ENCODE data around the gene H2BK1.

H2BK1 gene

DNA sequence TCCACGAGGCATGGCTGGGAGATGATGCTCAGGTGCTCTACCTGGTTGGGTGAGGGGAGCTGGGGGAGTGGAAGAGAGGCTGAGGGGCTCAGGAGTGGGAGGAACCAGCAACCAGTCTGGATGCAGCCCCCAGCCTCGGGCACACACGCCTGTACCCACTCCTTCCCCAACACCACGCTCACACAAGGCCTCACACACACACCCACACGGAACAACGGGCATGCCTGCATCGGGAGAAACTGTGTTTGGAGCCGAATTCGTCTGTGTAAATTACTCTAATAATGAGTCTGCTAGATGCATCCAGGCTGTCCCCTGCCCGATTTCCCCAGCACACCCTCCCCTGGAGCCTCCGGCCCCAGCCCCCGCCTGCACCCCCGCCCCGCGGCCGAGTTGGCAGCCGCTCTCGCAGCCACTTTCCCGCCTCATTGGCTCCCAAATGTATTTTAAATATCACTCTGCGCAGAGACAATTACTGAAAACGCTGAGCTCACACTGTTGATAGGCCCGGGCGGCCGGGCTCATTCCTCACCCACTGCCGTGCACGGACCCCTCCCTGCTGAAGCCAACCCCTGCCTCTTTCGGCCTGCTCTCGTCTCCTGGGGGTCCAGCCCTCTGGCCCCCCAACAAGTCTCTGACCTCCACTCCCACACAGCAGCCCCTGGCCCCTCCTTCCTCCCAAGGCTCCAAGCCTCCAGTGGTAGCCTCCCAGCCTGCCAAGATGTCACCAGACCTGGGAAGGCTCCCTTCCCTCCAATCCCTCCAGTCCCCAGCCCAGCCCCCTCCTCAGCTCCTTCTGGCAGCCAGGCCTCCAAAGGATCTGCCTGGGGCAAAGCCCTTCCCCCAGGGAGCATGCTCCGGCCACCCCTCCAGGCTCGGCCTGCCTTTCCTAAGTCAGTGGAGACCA, 11.1 kb downstream of the H2BK1 start:
- no peak for DNase-seq

DNA sequence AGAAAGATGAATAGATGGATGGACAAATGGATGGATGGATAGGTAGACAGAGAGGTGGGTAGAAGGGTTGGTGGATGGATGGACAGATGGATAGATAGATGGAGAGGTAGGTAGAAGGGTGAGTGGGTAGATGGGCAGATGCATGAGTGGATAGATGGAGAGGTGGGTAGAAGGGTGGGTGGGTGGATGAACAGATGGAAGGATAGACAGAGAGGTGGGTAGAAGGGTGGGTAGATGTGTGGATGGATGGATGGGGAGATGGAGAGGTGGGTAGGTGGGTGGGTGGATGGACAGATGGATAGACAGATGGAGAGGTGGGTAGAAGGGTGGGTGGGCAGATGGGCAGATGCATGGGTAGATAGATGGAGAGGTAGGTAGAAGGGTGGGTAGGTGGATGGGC, 12.4 kb downstream of the H2BK1 start:
- DNase-seq, result no peak

DNA sequence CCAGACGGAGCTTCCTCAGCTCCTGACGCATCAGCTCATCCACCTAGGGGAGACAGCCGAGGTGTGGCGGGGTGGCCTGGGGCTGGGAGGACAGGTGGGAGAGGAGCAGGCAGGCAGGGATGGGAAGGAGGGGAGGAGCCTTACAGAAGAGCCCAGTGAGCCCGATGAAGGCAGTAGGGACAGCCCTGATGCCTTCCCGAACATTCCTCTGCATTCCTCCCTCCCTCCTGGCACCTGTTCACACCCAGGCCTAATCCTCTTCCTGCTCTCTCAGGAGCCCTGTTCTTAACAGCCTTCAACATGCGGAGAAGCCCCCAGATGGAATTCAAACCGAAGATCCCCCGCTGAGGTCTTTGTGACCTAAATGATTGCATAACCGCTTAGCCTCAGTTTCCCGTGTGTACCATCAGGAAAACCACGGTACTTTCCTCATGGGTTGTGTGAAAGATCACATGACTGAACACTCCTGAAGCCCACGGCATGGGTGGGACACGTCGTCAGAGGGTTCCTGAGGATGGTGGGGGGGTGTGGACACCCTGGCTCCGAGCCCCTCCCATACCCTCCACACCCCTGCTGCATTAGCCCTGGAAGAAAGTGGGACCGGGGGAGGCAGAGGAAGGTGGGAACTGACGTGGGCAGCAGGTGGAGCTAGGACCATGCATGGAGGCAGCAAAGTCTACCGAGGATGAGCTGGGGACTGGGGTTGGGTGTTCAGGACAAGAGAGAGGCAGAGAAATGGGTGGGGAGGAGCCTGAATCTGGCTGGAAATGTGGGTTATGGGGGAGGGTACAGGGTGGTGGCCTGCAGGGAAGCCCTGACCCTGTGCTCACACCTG, 14.5 kb downstream of the H2BK1 start:
- DNase-seq, result no peak

DNA sequence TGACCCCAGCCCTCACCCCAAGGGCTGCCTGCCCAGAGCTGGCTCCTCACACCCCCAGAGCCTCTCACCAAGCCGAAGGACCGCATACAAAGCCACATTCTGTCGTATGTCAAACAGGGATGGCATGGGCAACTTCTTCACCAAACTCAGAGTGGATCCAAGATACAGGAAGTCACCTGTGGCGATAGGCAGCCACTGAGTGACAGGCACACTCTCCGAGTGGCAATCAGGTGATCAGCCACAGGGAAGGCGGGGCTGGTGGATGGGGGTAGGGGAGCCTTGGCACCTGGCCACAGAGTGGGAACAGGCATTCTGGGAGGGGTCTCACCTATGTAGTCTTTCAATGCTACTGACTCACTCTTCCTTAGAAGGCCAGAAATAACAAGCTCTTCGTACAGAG, 16.1 kb downstream of the H2BK1 start:
- DNase-seq, result no peak

GRCh38 chr7:151193203-151193978, 16.9 kb downstream of the H2BK1 start:
- no peak for DNase-seq

- no peak for DNase-seq
These were observed 18.2 kb downstream of the H2BK1 start for GRCh38 chr7:151192002-151192539.

GRCh38 chr7:151191544-151191943, 18.7 kb downstream of the H2BK1 start:
- no peak for DNase-seq

DNA sequence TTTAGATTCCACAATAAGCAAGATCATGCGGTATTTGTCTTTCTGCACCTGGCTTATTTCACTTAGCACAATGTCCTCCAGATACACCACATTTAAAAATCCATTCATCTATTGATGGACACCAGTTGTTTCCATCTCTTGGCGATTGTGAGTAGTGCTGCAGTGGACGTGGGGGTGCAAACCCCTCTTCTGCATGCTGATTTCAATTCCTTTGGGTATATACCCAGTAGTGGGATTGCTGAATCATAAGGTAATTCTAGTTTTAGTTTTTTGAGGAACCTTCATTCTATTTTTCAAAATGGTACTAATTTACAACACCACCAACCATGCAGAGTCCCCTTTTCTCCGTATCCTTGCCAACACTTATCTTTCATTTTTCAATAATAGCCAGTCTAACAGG, 21.2 kb downstream of the H2BK1 start:
- DNase-seq, result no peak

- DNase-seq, result no peak
These were observed 22.1 kb downstream of the H2BK1 start for GRCh38 chr7:151188252-151188542.

DNA sequence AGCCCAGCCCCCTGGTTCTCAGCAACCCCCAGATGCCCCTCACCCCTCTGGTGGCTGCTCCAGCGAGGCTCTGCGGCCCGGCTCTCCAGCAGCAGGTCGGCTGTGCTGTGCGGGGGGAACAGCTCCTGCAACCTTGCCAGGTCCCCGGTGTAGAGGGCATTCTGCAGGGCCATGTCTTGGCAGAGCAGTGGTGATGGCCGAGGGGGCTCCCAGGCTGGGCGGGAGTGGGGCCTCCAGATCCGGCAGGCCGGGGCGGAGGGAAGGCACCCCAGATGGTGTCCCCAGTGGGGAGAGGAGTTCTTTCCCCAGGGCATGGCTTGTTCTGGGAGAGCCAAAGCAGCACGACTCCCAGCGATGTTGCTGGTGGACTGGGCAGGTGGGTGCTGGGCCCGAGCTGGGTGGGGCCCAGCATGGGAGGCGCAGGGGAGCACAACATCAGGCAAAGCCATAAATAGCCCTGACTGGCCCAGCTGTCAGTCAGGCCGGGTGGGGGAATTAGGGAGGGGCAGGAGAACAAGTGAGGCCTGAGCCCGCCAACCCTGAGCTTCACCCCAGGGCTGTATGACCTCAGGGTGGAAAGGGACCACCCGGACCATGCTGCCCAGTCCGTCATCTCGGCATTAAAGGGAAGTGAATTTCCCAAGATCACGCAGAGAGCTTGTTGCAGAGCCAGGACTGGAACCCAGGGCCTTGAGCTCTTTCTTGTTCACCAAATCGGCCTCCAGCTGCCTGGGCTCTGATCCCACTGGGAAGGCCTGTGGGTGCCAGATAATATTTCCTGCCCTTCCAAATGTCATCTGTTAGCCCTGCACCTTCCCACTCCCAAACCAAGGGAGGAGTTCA, 22.7 kb downstream of the H2BK1 start:
- DNase-seq, result no peak

GRCh38 chr7:151186640-151187408, 23.5 kb downstream of the H2BK1 start, which contains the start of gene ASB10:
ASB10 (minus strand) TSS chr7:151187250; CDS start chr7:151187130, 120 bp downstream.
- DNase-seq, result no peak

GRCh38 chr7:151185762-151186639, 24.3 kb downstream of the H2BK1 start:
- DNase-seq, result no peak

DNA sequence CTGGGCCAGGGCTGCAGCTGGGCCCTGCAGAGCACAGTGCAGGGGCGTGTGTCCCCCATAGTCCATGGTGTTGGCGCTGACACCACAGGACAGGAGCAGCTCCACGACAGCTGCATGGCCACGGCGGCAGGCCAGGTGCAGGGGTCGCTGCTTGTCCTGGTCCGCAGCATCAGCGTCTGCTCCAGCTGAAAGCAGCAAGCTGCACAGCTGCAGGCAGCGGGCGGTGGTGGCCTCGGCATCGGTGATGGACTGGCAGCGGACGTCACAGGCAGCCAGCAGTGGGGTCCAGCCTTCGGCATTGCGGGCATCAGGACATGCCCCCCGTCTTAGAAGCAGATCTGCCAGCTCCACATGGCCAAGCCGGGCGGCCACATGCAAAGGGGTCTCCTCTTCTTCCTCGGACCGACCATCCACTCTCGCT, 29.3 kb downstream of the H2BK1 start:
- DNase-seq, result no peak

GRCh38 chr7:151179946-151180345, 30.3 kb downstream of the H2BK1 start:
- DNase-seq, result no peak

DNA sequence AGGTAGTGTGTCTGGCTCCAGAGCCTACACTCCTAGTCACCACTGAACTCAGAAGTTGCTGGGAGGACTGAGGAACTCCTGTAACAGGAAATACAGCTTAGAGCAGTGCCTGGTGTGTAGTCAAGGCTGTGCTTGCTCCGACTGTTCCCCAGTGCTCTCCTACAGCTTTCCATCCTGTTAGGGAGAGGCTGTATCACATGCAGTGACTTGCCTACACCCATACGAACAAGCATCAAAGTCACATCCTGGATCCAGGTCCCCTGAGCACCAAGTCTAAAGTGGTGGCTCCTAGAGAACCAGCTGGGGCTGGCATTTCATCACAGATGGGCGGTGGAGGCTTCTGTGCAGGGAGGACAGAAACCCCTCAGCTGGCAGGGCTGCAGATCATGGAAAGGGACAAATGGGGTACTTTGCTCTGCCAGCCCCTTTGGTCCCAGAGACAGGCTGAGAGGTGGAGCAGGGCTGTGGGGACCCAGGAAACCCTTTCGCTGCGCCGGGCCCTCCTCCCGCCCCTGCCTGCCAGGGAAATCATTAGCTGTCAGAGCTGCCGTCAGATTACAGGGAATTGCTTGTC, 30.9 kb downstream of the H2BK1 start:
- peak; percentile 7 for DNase-seq

- no peak for DNase-seq
These were observed 31.5 kb downstream of the H2BK1 start for GRCh38 chr7:151178831-151179230.

DNA sequence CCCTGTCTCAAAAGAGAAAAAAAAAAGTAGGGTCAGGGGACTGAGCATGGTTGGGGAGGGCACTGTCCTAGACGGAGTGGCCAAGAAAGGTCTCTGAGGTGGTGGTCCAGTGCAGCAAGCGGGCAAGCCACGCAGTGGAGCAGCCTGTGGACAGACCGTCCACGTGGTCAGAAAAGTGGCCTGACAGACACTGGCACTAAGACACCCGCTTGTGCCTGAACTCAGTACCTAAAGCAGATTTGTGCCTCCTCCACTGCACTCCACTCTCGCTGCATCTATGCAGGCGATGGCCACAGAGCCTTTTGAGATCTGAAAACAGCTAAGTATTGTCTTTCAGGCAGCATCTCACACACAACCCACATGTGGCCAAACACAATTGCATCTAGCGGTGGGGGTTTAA, 32.1 kb downstream of the H2BK1 start:
- DNase-seq, result no peak

GRCh38 chr7:151177310-151177709, 33.0 kb downstream of the H2BK1 start:
- DNase-seq, result no peak

DNA sequence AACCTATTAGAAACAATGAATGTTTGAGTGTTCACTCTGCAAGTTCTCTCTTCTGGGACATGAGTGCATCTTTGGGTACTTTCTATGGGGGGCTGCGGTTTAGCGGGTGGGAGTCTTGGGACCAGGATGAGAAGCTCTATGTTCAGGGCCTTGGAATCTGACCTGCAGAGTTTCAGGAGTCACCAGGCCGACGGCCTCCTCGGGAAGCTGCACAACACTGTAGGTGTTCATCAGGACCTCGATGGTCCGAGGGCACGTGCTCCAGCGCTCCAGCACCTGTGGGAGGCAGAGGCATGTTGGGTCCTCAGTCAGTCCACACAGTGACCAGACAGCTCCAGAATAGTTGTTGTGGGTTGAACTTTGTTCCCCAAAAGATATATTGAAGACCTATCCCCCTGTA, 33.9 kb downstream of the H2BK1 start:
- no peak for DNase-seq

DNA sequence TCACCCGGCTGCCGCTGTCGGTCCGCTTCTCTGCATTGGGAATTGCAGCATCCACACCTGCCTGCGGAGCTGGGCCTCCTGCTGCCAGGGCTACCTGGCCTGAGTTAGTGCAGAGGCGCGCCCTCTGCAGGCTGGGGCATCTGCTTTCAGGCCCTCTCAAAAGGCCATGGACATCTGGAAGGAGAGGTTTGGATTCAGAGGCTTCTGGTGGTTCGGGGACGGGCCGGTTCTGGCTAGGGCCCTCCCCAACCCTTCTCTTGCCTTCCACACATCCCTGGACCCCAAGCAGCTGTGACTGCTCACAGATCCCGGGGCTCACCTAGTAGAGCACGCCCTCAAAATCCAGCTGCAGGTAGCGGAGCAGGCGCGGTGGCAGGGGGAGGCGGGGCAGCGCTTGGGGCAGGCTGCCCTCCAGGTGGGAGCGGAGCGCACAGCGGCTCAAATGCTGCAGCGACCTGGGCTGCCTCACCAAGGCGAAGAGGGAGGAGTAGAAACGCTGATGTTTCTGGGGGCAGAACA, 34.4 kb downstream of the H2BK1 start:
- DNase-seq, result no peak
